ENCODE results near the gene ACAP3. TPM values are rescaled to one million over a fixed set of nuclear protein-coding genes. Genes with fewer than 3 reads are reported as not detected.

The ACAP3 gene
- total RNA-seq, 4 donors from 2014 or later = 34.3 to 125 (median 69.6) TPM

DNA sequence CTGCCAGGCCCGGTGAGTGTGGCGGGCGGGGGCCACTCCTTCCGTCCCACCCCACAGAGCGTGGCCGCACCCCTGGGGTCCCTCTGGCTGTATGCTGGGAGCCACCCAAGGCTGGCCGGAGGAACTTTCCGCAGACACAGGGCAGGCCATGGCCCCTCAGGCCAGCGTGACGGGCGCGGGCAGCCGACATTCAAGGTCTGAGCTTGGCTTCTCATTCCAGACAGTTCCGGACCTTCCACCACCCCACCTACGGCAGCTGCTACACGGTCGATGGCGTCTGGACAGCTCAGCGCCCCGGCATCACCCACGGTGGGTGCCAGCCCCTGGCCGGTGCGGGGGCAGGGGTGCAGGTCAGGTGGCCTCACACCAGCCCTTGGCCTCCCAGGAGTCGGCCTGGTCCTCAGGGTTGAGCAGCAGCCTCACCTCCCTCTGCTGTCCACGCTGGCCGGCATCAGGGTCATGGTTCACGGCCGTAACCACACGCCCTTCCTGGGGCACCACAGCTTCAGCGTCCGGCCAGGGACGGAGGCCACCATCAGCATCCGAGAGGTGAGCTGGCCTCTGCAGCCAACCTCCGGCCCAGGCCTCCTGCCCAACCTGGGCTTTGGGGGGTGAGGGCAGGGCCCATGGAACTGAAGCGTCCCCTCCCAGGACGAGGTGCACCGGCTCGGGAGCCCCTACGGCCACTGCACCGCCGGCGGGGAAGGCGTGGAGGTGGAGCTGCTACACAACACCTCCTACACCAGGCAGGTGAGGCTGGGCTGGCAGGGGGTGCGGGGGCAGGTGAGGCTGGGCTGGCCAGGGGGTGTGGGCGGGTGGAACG lies 20.2 kb downstream of the ACAP3 start:
- 87 to 91% methylated on average over 25 to 26 of the region's 46 CpGs for WGBS, 2 donors
- Histone ChIP-seq H3K36me3 (peaks cover 0 to 3% (median 0%) of the 10 kb centered on the region in 3 donors), H3K27me3 (peaks cover 0 to 23% of the 10 kb centered on the region in 2 donors), H3K27ac (no peak overlapping the region), H3K9me3 (no peaks in the 10 kb centered on the region), H3K4me3 (no peak overlapping the region), H3K4me1 (peaks cover 0 to 18% (median 3%) of the 10 kb centered on the region in 4 donors)
- no peak for DNase-seq (ENCODE audit: low spot score in 2 of 2)
- TF ChIP-seq EP300 (IDR thresholded peaks at IDR 0.05) (no peak), POLR2A (IDR thresholded peaks at IDR 0.05) (no peak)
- TF ChIP-seq, protein P1, sequence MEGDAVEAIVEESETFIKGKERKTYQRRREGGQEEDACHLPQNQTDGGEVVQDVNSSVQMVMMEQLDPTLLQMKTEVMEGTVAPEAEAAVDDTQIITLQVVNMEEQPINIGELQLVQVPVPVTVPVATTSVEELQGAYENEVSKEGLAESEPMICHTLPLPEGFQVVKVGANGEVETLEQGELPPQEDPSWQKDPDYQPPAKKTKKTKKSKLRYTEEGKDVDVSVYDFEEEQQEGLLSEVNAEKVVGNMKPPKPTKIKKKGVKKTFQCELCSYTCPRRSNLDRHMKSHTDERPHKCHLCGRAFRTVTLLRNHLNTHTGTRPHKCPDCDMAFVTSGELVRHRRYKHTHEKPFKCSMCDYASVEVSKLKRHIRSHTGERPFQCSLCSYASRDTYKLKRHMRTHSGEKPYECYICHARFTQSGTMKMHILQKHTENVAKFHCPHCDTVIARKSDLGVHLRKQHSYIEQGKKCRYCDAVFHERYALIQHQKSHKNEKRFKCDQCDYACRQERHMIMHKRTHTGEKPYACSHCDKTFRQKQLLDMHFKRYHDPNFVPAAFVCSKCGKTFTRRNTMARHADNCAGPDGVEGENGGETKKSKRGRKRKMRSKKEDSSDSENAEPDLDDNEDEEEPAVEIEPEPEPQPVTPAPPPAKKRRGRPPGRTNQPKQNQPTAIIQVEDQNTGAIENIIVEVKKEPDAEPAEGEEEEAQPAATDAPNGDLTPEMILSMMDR (IDR thresholded peaks at IDR 0.05) = no peak

DNA sequence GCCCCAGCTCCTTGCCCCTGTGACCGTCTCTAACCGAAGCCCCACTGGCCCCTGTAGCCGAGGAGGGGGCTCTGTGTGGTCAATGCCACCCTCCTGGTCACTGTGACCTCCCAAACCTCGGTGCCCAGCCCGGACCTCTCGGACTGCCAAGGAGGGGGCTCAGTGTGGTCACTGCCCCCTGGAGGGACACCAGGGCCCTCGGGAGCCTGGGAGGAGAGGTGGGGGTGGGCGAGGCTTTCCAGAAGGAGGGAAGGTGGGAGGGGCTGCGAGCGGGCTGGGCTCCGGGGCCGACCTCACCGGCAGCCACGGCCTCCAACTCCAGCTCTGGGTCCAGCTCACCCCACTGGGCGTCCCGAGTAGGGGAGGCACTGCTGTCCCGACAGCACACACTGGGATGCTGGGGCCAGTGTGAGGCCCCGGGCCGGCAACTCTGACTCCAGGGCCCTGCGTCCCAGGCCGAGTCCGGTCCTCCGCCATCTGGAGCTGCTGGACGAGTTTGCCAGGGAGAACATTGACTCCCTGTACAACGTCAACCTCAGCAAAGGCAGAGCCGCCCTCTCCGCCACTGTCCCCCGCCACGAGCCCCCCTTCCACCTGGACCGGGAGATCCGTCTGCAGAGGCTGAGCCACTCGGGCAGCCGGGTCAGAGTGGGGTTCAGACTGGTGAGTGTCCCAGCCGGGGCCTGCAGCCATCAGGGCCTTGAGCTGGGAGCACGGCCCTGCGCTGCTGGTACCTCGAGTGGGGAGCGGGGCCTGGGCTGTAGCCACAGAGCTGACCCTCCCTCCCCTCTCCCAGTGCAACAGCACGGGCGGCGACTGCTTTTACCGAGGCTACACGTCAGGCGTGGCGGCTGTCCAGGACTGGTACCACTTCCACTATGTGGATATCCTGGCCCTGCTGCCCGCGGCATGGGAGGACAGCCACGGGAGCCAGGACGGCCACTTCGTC lies 21.1 kb downstream of the ACAP3 start:
- H3K36me3 ChIP-seq = no peaks in the 10 kb centered on the region
- H3K9me3 ChIP-seq = no peaks in the 10 kb centered on the region
- H3K27me3 ChIP-seq = peaks cover 0 to 23% of the 10 kb centered on the region in 2 donors
- H3K27ac ChIP-seq = no peak overlapping the region
- no peak for TF ChIP-seq POLR2A (IDR thresholded peaks at IDR 0.05)
- TF ChIP-seq EP300 (IDR thresholded peaks at IDR 0.05) = no peak
- TF ChIP-seq, protein P1 (IDR thresholded peaks at IDR 0.05) = no peak
- no peak for DNase-seq (ENCODE audit: low spot score in 2 of 2)
- 53 to 55% methylated on average over 25 to 43 of the region's 50 CpGs for WGBS, 2 donors
- no peak overlapping the region for H3K4me3 ChIP-seq
- H3K4me1 ChIP-seq = peaks cover 0 to 15% (median 3%) of the 10 kb centered on the region in 4 donors

DNA sequence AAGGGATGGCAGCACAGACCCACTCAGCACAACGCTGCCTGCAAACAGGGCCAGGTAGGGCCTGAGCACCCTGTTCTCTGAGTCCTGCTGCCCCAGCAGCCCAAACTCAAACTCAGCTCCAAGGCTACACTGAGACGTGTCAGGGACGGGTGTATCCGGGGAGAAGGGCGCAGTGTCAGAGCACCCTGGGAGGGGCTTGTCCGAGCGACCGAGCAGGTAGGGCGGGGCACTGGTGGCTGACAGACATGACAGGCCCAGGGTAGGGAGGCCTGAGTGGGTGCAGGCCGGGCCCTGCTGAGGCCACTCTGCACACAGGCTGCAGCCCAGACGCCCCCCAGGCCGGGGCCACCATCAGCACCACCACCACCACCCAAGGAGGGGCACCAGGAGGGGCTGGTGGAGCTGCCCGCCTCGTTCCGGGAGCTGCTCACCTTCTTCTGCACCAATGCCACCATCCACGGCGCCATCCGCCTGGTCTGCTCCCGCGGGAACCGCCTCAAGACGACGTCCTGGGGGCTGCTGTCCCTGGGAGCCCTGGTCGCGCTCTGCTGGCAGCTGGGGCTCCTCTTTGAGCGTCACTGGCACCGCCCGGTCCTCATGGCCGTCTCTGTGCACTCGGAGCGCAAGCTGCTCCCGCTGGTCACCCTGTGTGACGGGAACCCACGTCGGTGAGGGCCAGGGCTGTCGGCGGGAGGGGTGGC lies 22.0 kb downstream of the ACAP3 start:
- Histone ChIP-seq H3K4me1 (peaks cover 0 to 7% (median 0%) of the 10 kb centered on the region in 4 donors), H3K27ac (no peak overlapping the region), H3K36me3 (no peaks in the 10 kb centered on the region), H3K9me3 (no peaks in the 10 kb centered on the region), H3K4me3 (no peak overlapping the region), H3K27me3 (peaks cover 0 to 23% of the 10 kb centered on the region in 2 donors)
- 69 to 80% methylated on average over 26 to 31 of the region's 37 CpGs for WGBS, 2 donors
- no peak for TF ChIP-seq EP300 (IDR thresholded peaks at IDR 0.05)
- TF ChIP-seq, protein P1 (IDR thresholded peaks at IDR 0.05) = no peak
- no peak for TF ChIP-seq POLR2A (IDR thresholded peaks at IDR 0.05)
- DNase-seq (ENCODE audit: low spot score in 2 of 2) = no peak

DNA sequence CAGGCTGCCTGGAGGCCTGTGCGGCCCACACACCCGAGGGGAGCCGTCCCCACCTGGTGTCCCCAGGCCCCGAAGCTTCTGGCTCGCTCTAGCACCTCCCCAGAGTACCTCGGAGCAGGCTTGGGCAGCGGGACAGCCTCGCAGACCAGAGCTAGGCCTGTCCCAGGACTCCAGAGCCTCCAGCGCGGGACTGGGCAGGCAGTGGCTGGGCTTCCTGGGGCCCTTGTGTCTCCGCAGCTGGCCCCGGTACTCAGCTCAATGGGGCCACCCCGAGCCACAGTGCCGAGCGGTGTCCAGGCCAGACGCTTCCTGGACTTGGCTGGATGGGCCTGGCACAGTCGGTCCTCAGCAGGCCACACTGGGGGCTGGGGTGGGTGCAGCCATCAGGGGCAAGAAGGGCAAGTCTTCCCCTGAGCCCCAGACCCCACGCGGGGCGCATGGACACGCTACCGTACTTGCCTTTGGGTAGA lies 22.6 kb downstream of the ACAP3 start:
- TF ChIP-seq, protein P1 (IDR thresholded peaks at IDR 0.05) = no peak
- TF ChIP-seq EP300 (IDR thresholded peaks at IDR 0.05) (no peak), POLR2A (IDR thresholded peaks at IDR 0.05) (no peak)
- H3K4me1 ChIP-seq = peaks cover 0 to under 1% (median 0%) of the 10 kb centered on the region in 4 donors
- H3K9me3 ChIP-seq = no peaks in the 10 kb centered on the region
- H3K4me3 ChIP-seq = no peak overlapping the region
- peaks cover 0 to 23% of the 10 kb centered on the region in 2 donors for H3K27me3 ChIP-seq
- no peak overlapping the region for H3K27ac ChIP-seq
- DNase-seq (ENCODE audit: low spot score in 2 of 2) = no peak
- WGBS, 2 donors = 84 to 87% methylated on average over 6 to 15 of the region's 22 CpGs
- no peaks in the 10 kb centered on the region for H3K36me3 ChIP-seq

Data from tibial nerve (tissue), 4 donors.